ENCODE results near the gene ZNF821.
A peak's percentile ranks its signal among the peaks of the same experiment; 100 is the strongest.
"Not testable (repeated sequence)": the region's sequence is repeated elsewhere in the genome, so short reads cannot be mapped to it uniquely, and the experiment has no call there.

The ZNF821 gene

GRCh38 chr16:71899171-71899570, 15.2 kb upstream of the ZNF821 start:
- DNase-seq: no peak

DNA sequence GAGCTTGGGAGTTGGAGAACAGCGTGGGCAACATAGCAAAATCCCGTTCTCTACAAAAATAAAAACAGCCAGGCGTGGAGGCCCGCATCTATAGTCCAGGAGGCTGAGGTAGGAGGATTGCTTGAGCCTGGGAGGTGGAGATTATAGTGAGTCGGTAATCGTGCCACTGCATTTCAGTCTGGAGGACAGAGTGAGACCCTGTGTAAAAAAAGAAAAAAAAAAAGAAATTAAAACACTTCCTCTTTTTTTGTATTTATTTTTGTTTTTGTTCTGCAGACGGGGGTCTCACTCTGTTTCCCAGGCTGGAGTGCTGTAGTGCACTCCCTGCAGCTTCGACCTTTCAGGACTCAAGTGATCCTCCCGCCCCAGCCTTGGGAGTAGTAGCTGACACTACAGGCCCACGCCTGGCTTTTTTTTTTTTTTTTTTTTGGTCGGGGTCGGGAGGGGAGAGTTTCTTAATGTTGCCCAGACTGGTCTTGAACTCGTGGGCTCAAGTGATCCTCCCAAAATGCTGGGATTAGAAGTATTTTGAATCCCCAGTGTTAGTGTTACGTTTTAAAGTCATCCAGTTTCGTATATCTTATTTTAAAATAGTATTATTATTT, 12.9 kb upstream of the ZNF821 start:
- DNase-seq: no peak

DNA sequence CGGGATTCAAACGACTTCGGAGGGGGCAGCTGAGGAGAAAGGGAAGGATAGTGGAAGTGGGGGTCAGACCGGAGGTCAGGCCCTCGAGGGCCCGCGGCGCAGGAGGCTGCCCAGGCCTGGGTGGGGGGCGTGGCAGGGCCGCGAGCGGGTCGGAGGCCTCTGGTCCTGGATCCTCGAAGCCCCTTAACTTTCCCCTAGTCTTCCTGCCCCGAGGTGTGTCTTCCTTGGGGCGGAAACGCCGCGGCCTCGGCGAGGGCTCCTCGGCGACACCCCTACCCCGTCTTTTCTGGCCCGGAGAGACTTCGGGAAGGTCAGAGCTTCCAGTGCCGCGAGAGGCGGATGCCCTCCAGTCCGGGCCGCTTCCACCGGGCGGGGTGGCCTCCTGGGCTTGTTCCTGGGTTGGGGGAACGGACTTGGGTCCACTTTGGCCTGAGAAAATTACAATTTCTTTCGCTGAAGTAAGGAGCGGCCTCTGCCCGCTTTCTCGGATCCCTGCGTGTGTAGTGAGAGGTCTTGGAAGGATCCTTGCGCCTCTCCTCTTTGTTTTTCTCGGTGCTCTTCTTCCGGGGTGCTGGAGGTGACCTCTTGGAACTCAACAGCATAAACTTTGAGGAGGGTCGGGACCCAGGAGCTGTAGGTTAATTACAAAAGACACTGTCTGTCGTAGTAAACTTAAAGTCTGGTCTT, 11.8 kb upstream of the ZNF821 start:
- DNase-seq: peak; percentile 48

GRCh38 chr16:71894921-71895678, 11.1 kb upstream of the ZNF821 start, which contains the start of gene IST1:
TSS of gene IST1 (plus strand) at chr16:71895531. CDS start at chr16:71915641, 20,110 bp downstream.
- peak; percentile 98 for DNase-seq

DNA sequence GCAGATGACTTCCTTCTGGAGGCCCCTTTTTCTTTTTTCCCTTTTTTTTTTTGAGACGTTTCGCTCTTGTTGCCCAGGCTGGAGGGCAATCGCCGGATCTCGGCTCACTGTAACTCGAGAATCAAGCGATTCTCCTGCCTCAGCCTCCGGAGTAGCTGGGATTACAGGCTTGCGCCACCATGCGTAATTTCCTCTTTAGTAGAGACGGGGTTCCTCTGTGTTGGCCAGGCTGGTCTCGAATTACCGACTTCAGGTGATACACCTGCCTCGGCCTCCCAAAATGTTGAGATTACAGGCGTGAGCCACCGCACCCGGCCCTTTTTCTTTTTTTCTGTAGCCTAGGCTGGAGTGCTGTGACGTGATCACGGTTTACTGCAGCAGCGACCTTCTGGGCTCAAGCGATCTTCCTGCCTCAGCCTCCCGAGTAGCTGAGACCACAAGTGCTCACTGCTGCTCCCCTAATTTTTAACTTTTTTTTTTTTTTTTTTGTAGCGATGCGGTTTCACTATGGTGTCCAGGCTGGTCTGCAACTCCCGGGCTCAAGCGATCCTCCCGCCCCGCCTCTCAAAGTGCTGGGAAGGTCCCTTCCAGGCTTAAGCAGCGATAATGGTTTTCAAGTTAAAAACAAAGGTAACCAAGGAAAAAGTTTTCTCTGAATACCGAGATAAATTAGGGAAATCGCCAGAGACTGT, 10.4 kb upstream of the ZNF821 start:
- peak; percentile 54 for DNase-seq

GRCh38 chr16:71893888-71894228, 9.9 kb upstream of the ZNF821 start:
- no peak for DNase-seq

DNA sequence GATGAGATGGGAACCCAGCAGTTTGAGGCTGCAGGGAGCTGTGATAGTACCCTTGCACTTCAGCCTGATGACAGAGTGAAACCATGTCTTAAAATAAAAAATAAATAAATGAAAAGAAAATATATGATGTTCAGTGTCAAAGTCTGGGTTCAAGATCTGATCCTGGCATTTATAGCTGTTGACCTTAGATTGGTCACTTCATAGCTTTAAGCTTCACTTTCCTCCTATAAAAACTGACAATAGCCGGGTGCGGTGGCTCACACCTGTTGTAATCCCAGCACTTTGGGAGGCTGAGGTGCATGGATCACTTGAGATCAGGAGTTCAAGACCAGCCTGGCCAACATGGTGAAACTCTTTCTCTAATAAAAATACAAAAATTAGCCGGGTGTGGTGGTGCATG, 5.2 kb upstream of the ZNF821 start:
- DNase-seq: no peak

DNA sequence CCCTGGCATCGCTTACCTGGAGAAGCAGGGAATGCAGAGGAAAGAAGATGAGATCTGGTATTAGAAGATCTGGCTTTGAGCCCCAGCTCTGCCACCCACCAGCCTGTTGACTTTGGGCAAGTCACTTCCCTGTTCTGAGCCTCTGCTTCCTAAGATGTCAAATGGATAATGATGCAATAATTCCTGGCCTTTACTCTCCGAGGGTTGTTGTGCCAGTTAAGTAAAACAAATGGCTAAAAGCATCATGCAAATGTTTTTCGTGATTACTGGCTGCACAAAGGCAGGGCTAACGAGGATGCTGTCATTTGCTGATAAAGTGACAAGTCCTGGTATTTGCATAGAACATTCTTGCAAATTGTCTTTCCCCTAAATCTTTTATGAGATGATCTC, 1.3 kb upstream of the ZNF821 start:
- DNase-seq: no peak

- DNase-seq: peak; percentile 59
These were observed 674 bp downstream of the ZNF821 start for GRCh38 chr16:71883168-71883848.

GRCh38 chr16:71882505-71883167, 1.3 kb downstream of the ZNF821 start:
- DNase-seq: peak; percentile 80

DNA sequence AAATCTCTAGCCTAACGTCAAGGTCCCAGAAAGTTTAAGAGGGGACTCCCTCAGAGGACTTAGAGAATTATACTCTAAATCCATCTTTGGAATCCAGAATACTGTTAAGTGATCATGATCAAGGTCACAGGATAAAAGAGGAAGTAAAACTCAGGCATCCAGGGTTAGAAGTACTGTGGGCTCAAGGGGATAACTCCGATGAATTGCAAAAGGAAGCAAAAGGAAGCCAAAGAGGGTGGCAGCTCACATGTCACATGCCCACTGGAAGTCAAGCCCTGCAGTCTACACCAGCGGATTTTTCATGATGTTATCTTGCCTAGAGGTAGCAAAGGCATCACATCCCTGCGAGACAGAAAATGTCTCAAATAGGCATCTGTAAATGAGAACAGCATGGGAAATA, 3.8 kb downstream of the ZNF821 start:
- no peak for DNase-seq

DNA sequence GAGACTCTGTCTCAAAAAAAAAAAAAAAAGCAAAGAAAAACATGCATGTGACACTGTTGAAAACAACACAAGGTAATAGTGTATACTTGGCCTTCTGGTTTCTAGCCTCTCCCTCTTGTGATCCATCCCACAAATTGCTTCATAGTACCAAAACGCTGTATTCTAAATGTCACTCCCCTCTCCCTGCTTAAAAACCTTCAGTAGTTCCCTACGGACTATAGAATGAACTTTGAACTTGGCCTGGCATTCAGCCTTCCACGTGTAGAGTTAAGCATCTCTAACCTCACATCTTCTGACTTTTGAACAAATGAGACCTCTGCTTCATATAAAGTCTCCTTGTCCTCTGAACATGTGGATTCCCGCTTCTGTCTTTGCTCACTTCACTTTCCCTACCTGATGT, 5.1 kb downstream of the ZNF821 start:
- no peak for DNase-seq

GRCh38 chr16:71873199-71873598, 10.8 kb downstream of the ZNF821 start:
- DNase-seq: no peak

DNA sequence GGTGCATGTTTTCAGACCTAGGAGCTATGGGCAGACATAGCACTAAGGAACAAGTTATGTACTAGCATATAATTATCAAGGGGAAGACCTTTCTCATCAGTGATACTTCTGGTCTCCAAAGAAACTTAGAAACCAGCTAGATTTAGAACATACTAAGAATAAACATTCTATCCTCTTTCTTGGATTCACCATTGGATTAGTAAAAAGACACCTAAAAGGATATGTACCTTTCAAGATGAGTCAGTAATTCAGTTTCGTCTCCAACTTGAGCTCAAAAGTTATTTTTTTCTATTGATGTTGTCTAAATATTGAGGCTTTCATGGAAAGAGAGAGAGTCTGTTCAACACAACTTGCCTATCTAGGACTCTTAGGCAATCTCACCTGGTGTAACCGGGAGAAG, 13.2 kb downstream of the ZNF821 start:
- no peak for DNase-seq

DNA sequence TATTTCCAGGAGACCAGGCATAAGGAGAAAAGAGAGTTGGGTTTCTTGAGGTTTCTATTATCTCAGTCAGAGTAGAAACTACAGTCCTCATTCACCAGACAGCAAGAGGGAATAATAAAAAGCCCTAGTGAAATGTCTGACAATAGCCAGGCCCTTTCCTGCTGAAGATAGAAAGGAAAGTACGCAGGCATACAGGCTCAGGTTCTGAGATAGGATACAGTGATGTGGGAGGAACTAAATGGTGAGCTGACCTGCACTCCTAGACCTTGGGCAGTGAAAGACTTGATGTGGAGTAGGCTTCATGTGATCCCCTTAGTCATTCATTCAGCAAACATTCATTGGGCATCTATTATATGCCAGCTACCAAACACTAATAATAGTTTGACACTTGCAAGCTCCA, 14.9 kb downstream of the ZNF821 start:
- DNase-seq: no peak

- DNase-seq: no peak
These were observed 16.0 kb downstream of the ZNF821 start for GRCh38 chr16:71867939-71868338.

DNA sequence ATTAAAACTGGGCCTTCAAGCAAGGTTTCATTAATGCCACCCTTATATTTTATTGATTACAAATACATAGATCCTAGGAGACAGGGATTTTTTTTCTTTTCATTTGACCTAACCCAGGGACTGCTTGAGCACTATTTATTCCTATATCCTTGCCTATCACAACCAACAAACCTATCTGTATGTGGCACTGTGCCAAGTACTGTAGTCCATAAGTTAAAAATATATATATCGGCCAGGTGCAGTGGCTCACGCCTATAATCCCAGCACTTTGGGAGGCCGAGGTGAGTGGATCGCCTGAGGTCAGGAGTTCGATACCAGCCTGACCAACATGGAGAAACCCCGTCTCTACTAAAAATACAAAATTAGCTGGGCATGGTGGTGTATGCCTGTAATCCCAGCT, 16.8 kb downstream of the ZNF821 start:
- not testable (repeated sequence) for DNase-seq

- DNase-seq: no peak
These were observed 18.7 kb downstream of the ZNF821 start for GRCh38 chr16:71865173-71865863.

GRCh38 chr16:71863995-71864394, 20.0 kb downstream of the ZNF821 start:
- DNase-seq: no peak

- no peak for DNase-seq
These were observed 24.0 kb downstream of the ZNF821 start for GRCh38 chr16:71859762-71860521.

All from CD4-positive, alpha-beta T cell treated with Interleukin-6 for 4 hours (primary cell).